ENCODE results near the gene RIOX2. TPM values are rescaled to one million over a fixed set of nuclear protein-coding genes. Genes with fewer than 3 reads are reported as not detected.
"Not testable (repeated sequence)": the region's sequence is repeated elsewhere in the genome, so short reads cannot be mapped to it uniquely, and the experiment has no call there.

Gene RIOX2
- polyA plus RNA-seq, 1 donor: 24.6 TPM

DNA sequence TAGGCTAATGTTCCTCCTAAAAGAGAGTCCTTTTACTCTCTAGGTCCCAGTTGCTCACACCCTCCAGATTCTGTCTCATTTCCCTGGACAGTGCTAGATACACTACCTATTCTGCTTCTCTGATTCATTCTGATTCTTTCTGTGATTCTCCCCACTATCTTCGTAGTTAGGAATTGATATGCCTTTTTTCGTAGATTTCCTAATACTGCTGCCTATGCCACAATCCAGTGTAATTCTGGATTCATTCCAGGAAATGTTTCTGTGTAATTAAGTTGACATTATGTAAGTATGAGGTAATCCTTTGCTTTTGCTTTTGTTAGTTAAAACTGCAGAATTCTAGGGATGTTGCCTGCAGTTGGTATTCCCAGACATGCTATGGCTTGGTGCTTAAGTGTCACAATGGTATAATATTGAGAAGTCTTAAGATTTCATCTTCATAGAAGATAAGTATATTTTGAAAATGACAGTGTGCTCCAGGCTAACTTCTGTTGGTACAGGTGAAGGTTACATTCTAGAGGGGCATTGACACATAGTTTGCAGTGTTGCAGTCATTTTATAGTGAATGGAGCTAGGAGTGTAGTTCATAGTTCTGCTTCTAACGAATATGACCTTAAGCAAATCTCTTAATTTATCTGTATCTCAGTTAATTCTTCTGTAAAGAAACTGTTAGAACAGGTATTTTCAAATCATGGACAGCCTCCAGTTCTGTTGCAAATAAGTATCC, 54.3 kb downstream of the RIOX2 start:
- H3K4me1 ChIP-seq (ENCODE audit: control insufficient read depth, insufficient read depth, low read length): no peaks in the 10 kb centered on the region
- no peak for DNase-seq
- no peak overlapping the region for H3K27ac ChIP-seq (ENCODE audit: low read length)
- no peak overlapping the region for H3K4me3 ChIP-seq (ENCODE audit: low read length)
- H3K27me3 ChIP-seq (ENCODE audit: control insufficient read depth, insufficient read depth, low read length): no peaks in the 10 kb centered on the region
- WGBS (ENCODE audit: insufficient coverage, low lambda C conversion rate): no CpG with 5 or more reads among the region's 3 CpGs
- peaks cover 22% of the 10 kb centered on the region for H3K36me3 ChIP-seq (ENCODE audit: control insufficient read depth, insufficient read depth, low read length)
- no peaks in the 10 kb centered on the region for H3K9me3 ChIP-seq (ENCODE audit: control insufficient read depth, low read depth, low read length)

- no peaks in the 10 kb centered on the region for H3K4me1 ChIP-seq (ENCODE audit: control insufficient read depth, insufficient read depth, low read length)
- no peaks in the 10 kb centered on the region for H3K27me3 ChIP-seq (ENCODE audit: control insufficient read depth, insufficient read depth, low read length)
- DNase-seq: no peak
- no peak overlapping the region for H3K27ac ChIP-seq (ENCODE audit: low read length)
- peaks cover 22% of the 10 kb centered on the region for H3K36me3 ChIP-seq (ENCODE audit: control insufficient read depth, insufficient read depth, low read length)
- no peaks in the 10 kb centered on the region for H3K9me3 ChIP-seq (ENCODE audit: control insufficient read depth, low read depth, low read length)
- no peak overlapping the region for H3K4me3 ChIP-seq (ENCODE audit: low read length)
Measured at GRCh38 chr3:97916576-97916975, 55.7 kb downstream of the RIOX2 start.

GRCh38 chr3:97914388-97914787, 57.8 kb downstream of the RIOX2 start:
- WGBS (ENCODE audit: insufficient coverage, low lambda C conversion rate): no CpG with 5 or more reads among the region's 2 CpGs
- H3K27ac ChIP-seq (ENCODE audit: low read length): no peak overlapping the region
- H3K9me3 ChIP-seq (ENCODE audit: control insufficient read depth, low read depth, low read length): no peaks in the 10 kb centered on the region
- H3K4me3 ChIP-seq (ENCODE audit: low read length): no peak overlapping the region
- H3K36me3 ChIP-seq (ENCODE audit: control insufficient read depth, insufficient read depth, low read length): peaks cover 22% of the 10 kb centered on the region
- H3K4me1 ChIP-seq (ENCODE audit: control insufficient read depth, insufficient read depth, low read length): no peaks in the 10 kb centered on the region
- DNase-seq: no peak
- H3K27me3 ChIP-seq (ENCODE audit: control insufficient read depth, insufficient read depth, low read length): no peaks in the 10 kb centered on the region

GRCh38 chr3:97911459-97911858, 60.8 kb downstream of the RIOX2 start:
- H3K27me3 ChIP-seq (ENCODE audit: control insufficient read depth, insufficient read depth, low read length): no peaks in the 10 kb centered on the region
- no peak overlapping the region for H3K27ac ChIP-seq (ENCODE audit: low read length)
- H3K9me3 ChIP-seq (ENCODE audit: control insufficient read depth, low read depth, low read length): no peaks in the 10 kb centered on the region
- WGBS (ENCODE audit: insufficient coverage, low lambda C conversion rate): no CpG with 5 or more reads among the region's 3 CpGs
- peaks cover 16% of the 10 kb centered on the region for H3K36me3 ChIP-seq (ENCODE audit: control insufficient read depth, insufficient read depth, low read length)
- no peaks in the 10 kb centered on the region for H3K4me1 ChIP-seq (ENCODE audit: control insufficient read depth, insufficient read depth, low read length)
- no peak overlapping the region for H3K4me3 ChIP-seq (ENCODE audit: low read length)
- no peak for DNase-seq

GRCh38 chr3:97910931-97911351, 61.3 kb downstream of the RIOX2 start:
- Histone ChIP-seq H3K27ac (ENCODE audit: low read length) (no peak overlapping the region), H3K4me3 (ENCODE audit: low read length) (no peak overlapping the region), H3K36me3 (ENCODE audit: control insufficient read depth, insufficient read depth, low read length) (peaks cover 12% of the 10 kb centered on the region), H3K4me1 (ENCODE audit: control insufficient read depth, insufficient read depth, low read length) (no peaks in the 10 kb centered on the region), H3K27me3 (ENCODE audit: control insufficient read depth, insufficient read depth, low read length) (no peaks in the 10 kb centered on the region), H3K9me3 (ENCODE audit: control insufficient read depth, low read depth, low read length) (no peaks in the 10 kb centered on the region)
- no peak for DNase-seq
- WGBS (ENCODE audit: insufficient coverage, low lambda C conversion rate): no CpG with 5 or more reads among the region's 3 CpGs

- not testable (repeated sequence) for DNase-seq; H3K4me3 ChIP-seq (ENCODE audit: low read length); H3K27me3 ChIP-seq (ENCODE audit: control insufficient read depth, insufficient read depth, low read length); H3K4me1 ChIP-seq (ENCODE audit: control insufficient read depth, insufficient read depth, low read length); H3K27ac ChIP-seq (ENCODE audit: low read length); H3K36me3 ChIP-seq (ENCODE audit: control insufficient read depth, insufficient read depth, low read length); H3K9me3 ChIP-seq (ENCODE audit: control insufficient read depth, low read depth, low read length)
- WGBS (ENCODE audit: insufficient coverage, low lambda C conversion rate): no CpG with 5 or more reads among the region's 24 CpGs
Measured at GRCh38 chr3:97910236-97910831, 61.9 kb downstream of the RIOX2 start.

- H3K9me3 ChIP-seq (ENCODE audit: control insufficient read depth, low read depth, low read length); H3K4me3 ChIP-seq (ENCODE audit: low read length); H3K36me3 ChIP-seq (ENCODE audit: control insufficient read depth, insufficient read depth, low read length); H3K4me1 ChIP-seq (ENCODE audit: control insufficient read depth, insufficient read depth, low read length); H3K27ac ChIP-seq (ENCODE audit: low read length); H3K27me3 ChIP-seq (ENCODE audit: control insufficient read depth, insufficient read depth, low read length); DNase-seq: not testable (repeated sequence)
- no CpG with 5 or more reads among the region's 3 CpGs for WGBS (ENCODE audit: insufficient coverage, low lambda C conversion rate)
Measured at GRCh38 chr3:97909830-97910229, 62.4 kb downstream of the RIOX2 start.

- Histone ChIP-seq H3K4me1 (ENCODE audit: control insufficient read depth, insufficient read depth, low read length) (peaks cover 4% of the 10 kb centered on the region), H3K27me3 (ENCODE audit: control insufficient read depth, insufficient read depth, low read length) (no peaks in the 10 kb centered on the region), H3K36me3 (ENCODE audit: control insufficient read depth, insufficient read depth, low read length) (no peaks in the 10 kb centered on the region), H3K27ac (ENCODE audit: low read length) (no peak overlapping the region), H3K9me3 (ENCODE audit: control insufficient read depth, low read depth, low read length) (no peaks in the 10 kb centered on the region), H3K4me3 (ENCODE audit: low read length) (no peak overlapping the region)
- peak in 1 of 2 donors; percentile 19 for DNase-seq
- no CpG with 5 or more reads among the region's 4 CpGs for WGBS (ENCODE audit: insufficient coverage, low lambda C conversion rate)
Measured at GRCh38 chr3:97901313-97902248, 70.7 kb downstream of the RIOX2 start.

GRCh38 chr3:97899331-97899730, 72.9 kb downstream of the RIOX2 start:
- Histone ChIP-seq H3K27ac (ENCODE audit: low read length) (no peak overlapping the region), H3K4me1 (ENCODE audit: control insufficient read depth, insufficient read depth, low read length) (peaks cover 4% of the 10 kb centered on the region), H3K36me3 (ENCODE audit: control insufficient read depth, insufficient read depth, low read length) (no peaks in the 10 kb centered on the region), H3K27me3 (ENCODE audit: control insufficient read depth, insufficient read depth, low read length) (no peaks in the 10 kb centered on the region), H3K9me3 (ENCODE audit: control insufficient read depth, low read depth, low read length) (no peaks in the 10 kb centered on the region), H3K4me3 (ENCODE audit: low read length) (no peak overlapping the region)
- no peak for DNase-seq

DNA sequence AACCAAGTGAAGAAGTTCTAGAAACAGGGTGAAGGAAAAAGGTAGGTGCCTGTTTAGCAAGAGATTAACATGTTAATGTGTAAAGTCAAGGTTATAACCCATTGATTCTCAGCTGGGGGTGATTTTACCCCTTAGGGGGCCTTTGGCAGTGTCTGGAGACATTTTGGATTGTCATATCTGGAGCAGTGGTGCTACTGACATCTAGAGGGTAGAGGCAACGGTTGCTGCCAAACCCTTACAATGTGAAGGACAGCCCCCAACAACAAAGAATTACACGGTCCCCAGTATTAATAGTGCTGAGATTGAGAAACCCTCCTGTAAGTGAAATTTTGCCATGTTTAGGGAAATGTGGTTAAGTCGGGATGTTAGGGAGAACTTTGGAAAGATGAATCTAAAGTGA, 75.7 kb downstream of the RIOX2 start:
- Histone ChIP-seq H3K36me3 (ENCODE audit: control insufficient read depth, insufficient read depth, low read length) (peaks cover 5% of the 10 kb centered on the region), H3K27me3 (ENCODE audit: control insufficient read depth, insufficient read depth, low read length) (no peaks in the 10 kb centered on the region), H3K27ac (ENCODE audit: low read length) (no peak overlapping the region), H3K9me3 (ENCODE audit: control insufficient read depth, low read depth, low read length) (no peaks in the 10 kb centered on the region), H3K4me1 (ENCODE audit: control insufficient read depth, insufficient read depth, low read length) (peaks cover 3% of the 10 kb centered on the region), H3K4me3 (ENCODE audit: low read length) (no peak overlapping the region)
- no CpG with 5 or more reads among the region's 3 CpGs for WGBS (ENCODE audit: insufficient coverage, low lambda C conversion rate)
- DNase-seq: no peak

Measured in large intestine (tissue), 3 donors.